H1 (cell line): ENCODE results near the gene TCF7L1. TPM values are rescaled to one million over a fixed set of nuclear protein-coding genes. Genes with fewer than 3 reads are reported as not detected.

Experiments used
- CHD1 ChIP-seq: IDR thresholded peaks from 2 replicates; pipeline ENCODE4 v1.6.1; 2012; ENCODE audit warnings: low read depth, low read length, improper control_type of control experiment
- CHD2 ChIP-seq: IDR thresholded peaks from 2 replicates; pipeline ENCODE4 v1.6.1; 2012; ENCODE audit warnings: low read length, improper control_type of control experiment
- CTBP2 ChIP-seq: IDR thresholded peaks from 2 replicates; pipeline ENCODE4 v1.7.0; 2011; ENCODE audit warnings: borderline replicate concordance, mild to moderate bottlenecking, moderate library complexity, mixed read lengths, low read length; ENCODE audit not compliant: insufficient read depth, insufficient read length
- EGR1 ChIP-seq: IDR thresholded peaks from 2 replicates; pipeline ENCODE4 v1.6.1; 2011; ENCODE audit warnings: low read depth, low read length, borderline replicate concordance
- GTF2F1 ChIP-seq: IDR thresholded peaks from 2 replicates; pipeline ENCODE4 v1.6.1; 2012; ENCODE audit warnings: low read depth, low read length, improper control_type of control experiment, borderline replicate concordance
- KDM1A ChIP-seq: fragments of 200-600, 300-600 bp; sonication (generic); IDR thresholded peaks from 2 replicates; pipeline ENCODE4 v1.7.1; 2016; ENCODE audit warnings: mild to moderate bottlenecking, low read length, borderline replicate concordance
- POLR2A ChIP-seq, 2 experiments: IDR thresholded peaks; 1 replicate in 1 of 2; 2 replicates in 1 of 2; pipeline ENCODE4 v1.6.1; 2011; ENCODE audit warnings: low read depth in 2 of 2, low read length in 2 of 2, mild to moderate bottlenecking in 2 of 2; ENCODE audit errors: control extremely low read depth in 1 of 2
- RBBP5 ChIP-seq: IDR thresholded peaks from 2 replicates; pipeline ENCODE4 v1.7.1; 2012; ENCODE audit warnings: low read depth, mild to moderate bottlenecking, inconsistent platforms, low read length, moderate library complexity, borderline replicate concordance
- TCF12 ChIP-seq: IDR thresholded peaks from 2 replicates; pipeline ENCODE4 v1.6.1; 2011; ENCODE audit warnings: low read depth, mild to moderate bottlenecking, low read length
- polyA plus RNA-seq, 7 experiments: library from polyadenylated mRNA; depleted of rRNA in 3 of 7; stranded (reverse) in 5 of 7; unstranded in 2 of 7; fragments of >200 nt in 5 of 7; fragments of 200-250 nt in 2 of 7; gene quantifications; 1 replicate in 5 of 7; 2 replicates in 1 of 7; 4 replicates in 1 of 7; pipeline versions ENCODE4 v1.2.1 to v1.2.3, GENCODE V29; 2011 to 2013; ENCODE audit warnings: missing spikeins in 2 of 7, mixed read lengths in 2 of 7
- total RNA-seq: library from RNA; stranded (reverse); fragmentation: NEBNext Ultra II Directional; extraction: Animal tissue kit (Norgen Biotek cat#: 25700); gene quantifications from 2 replicates; pipeline ENCODE4 v1.2.1, GENCODE V29; 2021

The TCF7L1 gene
- total and polyA plus RNA-seq, 2 of the 8 experiments (the other 6 are each of a cell fraction or from before 2014, with no cell fraction given) = 27.5 to 108 TPM

GRCh38 chr2:85276571-85277118 lies 143.5 kb downstream of the TCF7L1 start (continued):
- TF ChIP-seq GTF2F1 = no peak
- no peak for TF ChIP-seq KDM1A
- TF ChIP-seq TCF12 = no peak
- no peak for TF ChIP-seq CHD2
- TF ChIP-seq EGR1 = no peak
- TF ChIP-seq CTBP2 = no peak
- TF ChIP-seq RBBP5 = no peak
- no peak for TF ChIP-seq POLR2A (IDR thresholded peaks at IDR 0.05; ENCODE audit: control extremely low read depth in 1 of 2, low read depth in 2 of 2, low read length in 2 of 2)
- no peak for TF ChIP-seq CHD1
